Measurements from ENCODE around the gene UBE2G2.

- TF ChIP-seq ESRRG (CRISPR knock-in tag; IDR thresholded peaks at IDR 0.05) = no peak
- no peak for TF ChIP-seq ARNTL (CRISPR knock-in tag; IDR thresholded peaks at IDR 0.05; ENCODE audit: borderline replicate concordance, low read depth)
- TF ChIP-seq CSDC2 (CRISPR knock-in tag; IDR thresholded peaks at IDR 0.05) = no peak
- TF ChIP-seq SNAI2 (CRISPR knock-in tag; IDR thresholded peaks at IDR 0.05) = no peak
- no peak for TF ChIP-seq POU6F1 (CRISPR knock-in tag; IDR thresholded peaks at IDR 0.05; ENCODE audit: borderline replicate concordance, low read depth)
- TF ChIP-seq ISL1 (CRISPR knock-in tag; IDR thresholded peaks at IDR 0.05) = no peak
- TF ChIP-seq ZFP30 (CRISPR knock-in tag; IDR thresholded peaks at IDR 0.05) = no peak
- TF ChIP-seq PPARA (CRISPR knock-in tag; IDR thresholded peaks at IDR 0.05; ENCODE audit: borderline replicate concordance) = no peak
- no peak for TF ChIP-seq CSRNP3 (CRISPR knock-in tag; IDR thresholded peaks at IDR 0.05)
- TF ChIP-seq OSR1 (CRISPR knock-in tag; IDR thresholded peaks at IDR 0.05) = no peak
- TF ChIP-seq ZFP3 (CRISPR knock-in tag; IDR thresholded peaks at IDR 0.05) = no peak
These were observed 43.9 kb downstream of the UBE2G2 start for GRCh38 chr21:44757731-44758130.

Data from SK-N-SH treated with all-trans-retinoic acid at 6 μM for 48 hours (cell line).